GM12872 (cell line): Measurements from ENCODE around the gene PARP11.
A peak's percentile ranks its signal among the peaks of the same experiment; 100 is the strongest.

Source experiments
- CTCF ChIP-seq: IDR thresholded peaks from 3 replicates; pipeline ENCODE4 v1.5.1; 2011; ENCODE audit warnings: low read depth, mild to moderate bottlenecking, low read length, moderate library complexity; ENCODE audit not compliant: insufficient read depth

PARP11 gene

DNA sequence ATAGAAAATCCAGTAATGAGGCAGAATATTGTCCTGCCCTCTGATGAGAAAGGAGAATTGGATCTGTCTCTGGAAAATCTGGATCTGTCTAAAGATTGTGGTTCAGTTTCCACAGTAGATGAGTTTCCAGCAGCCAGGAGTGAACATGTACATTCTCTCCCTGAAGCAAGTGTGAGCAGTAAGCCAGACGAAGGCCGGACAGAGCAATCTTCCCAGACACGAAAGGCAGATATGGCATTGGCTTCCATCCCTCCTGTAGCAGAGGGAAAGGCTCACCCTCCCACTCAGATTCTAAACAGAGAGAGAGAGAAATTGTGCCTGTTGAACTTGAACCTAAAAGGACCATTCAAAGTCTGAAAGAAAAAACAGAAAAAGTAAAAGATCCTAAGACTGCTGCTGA, 31.4 kb downstream of the PARP11 start:
- no peak for TF ChIP-seq CTCF

- no peak for TF ChIP-seq CTCF
Measured at GRCh38 chr12:3838076-3838475, 35.1 kb downstream of the PARP11 start.

DNA sequence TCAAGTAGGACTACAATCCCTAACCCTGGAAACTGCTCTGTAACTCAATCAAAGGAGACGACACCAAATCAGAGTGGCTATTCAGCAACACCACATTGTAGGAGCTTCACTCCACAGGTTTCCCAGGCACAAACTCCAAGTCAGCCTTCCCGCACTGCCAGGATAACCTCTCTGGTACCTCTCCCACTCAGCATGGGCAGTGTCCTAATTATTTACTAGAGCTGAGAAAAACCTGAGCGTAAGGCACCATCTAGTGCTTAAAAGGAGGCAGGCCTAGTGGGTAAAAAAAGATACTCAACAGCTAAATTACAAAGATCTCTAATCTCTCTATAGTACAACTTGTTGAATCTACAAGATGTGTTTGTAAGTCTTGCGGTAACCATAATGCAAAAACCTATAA, 36.1 kb downstream of the PARP11 start:
- peak; percentile 49 for TF ChIP-seq CTCF

GRCh38 chr12:3836641-3837040, 36.6 kb downstream of the PARP11 start:
- no peak for TF ChIP-seq CTCF

DNA sequence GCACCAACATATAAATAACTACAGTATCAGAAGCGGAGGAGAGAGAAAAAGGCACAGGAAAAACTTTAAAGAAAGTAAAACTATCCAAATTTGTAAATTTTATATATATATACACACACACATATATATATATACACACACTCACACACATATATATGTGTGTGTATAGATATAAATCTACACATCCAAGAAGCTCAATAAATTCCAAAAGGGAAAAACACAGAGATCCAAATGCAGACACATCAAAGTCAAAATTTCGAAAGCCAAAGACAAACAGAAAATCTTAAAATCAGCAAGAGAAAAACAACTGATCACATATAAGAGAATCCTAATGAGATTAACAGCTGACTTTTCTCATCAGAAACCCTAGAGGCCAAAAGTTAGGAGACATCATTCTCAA, 37.3 kb downstream of the PARP11 start:
- no peak for TF ChIP-seq CTCF

- no peak for TF ChIP-seq CTCF
Measured at GRCh38 chr12:3834774-3835173, 38.4 kb downstream of the PARP11 start.

GRCh38 chr12:3833670-3834310, 39.4 kb downstream of the PARP11 start:
- TF ChIP-seq CTCF, result no peak
